Medulla oblongata (tissue), 1 donor: ENCODE measurements around the gene TBC1D25.

Source experiments
- DNase-seq: peaks from one replicate; pipeline ENCODE4 v3.0.0-alpha.2; 2015; ENCODE audit errors: extremely low spot score

TBC1D25 gene

GRCh38 chrX:48560681-48561080, 21.2 kb downstream of the TBC1D25 start:
- DNase-seq = no peak

GRCh38 chrX:48569958-48570357, 30.4 kb downstream of the TBC1D25 start:
- no peak for DNase-seq

GRCh38 chrX:48573690-48574269, 34.3 kb downstream of the TBC1D25 start:
- peak; percentile 29 for DNase-seq

- DNase-seq = peak; percentile 92
Observed at GRCh38 chrX:48574270-48575266, 35.1 kb downstream of the TBC1D25 start, which contains the start of gene RBM3. Gene RBM3 (plus strand): TSS chrX:48574484. CDS start chrX:48575181, 697 bp downstream.

- no peak for DNase-seq
Observed at GRCh38 chrX:48575642-48576041, 36.1 kb downstream of the TBC1D25 start.

GRCh38 chrX:48576108-48576507, 36.6 kb downstream of the TBC1D25 start:
- no peak for DNase-seq

GRCh38 chrX:48578661-48579128, 39.2 kb downstream of the TBC1D25 start:
- DNase-seq = no peak

- DNase-seq = no peak
Observed at GRCh38 chrX:48579259-48579658, 39.7 kb downstream of the TBC1D25 start.

- no peak for DNase-seq
Observed at GRCh38 chrX:48580662-48581061, 41.1 kb downstream of the TBC1D25 start.

GRCh38 chrX:48584698-48585097, 45.2 kb downstream of the TBC1D25 start:
- DNase-seq = no peak

GRCh38 chrX:48589482-48590162, 50.1 kb downstream of the TBC1D25 start:
- no peak for DNase-seq

GRCh38 chrX:48590203-48591103, 50.9 kb downstream of the TBC1D25 start:
- no peak for DNase-seq

- no peak for DNase-seq
Observed at GRCh38 chrX:48591255-48591791, 51.8 kb downstream of the TBC1D25 start.

- DNase-seq = no peak
Observed at GRCh38 chrX:48592971-48593370, 53.5 kb downstream of the TBC1D25 start.

GRCh38 chrX:48595929-48596328, 56.4 kb downstream of the TBC1D25 start:
- no peak for DNase-seq

GRCh38 chrX:48597353-48598264, 58.1 kb downstream of the TBC1D25 start, which contains the start of gene WDR13:
Gene WDR13 (plus strand): TSS chrX:48597492. CDS start chrX:48597997, 505 bp downstream.
- peak; percentile 87 for DNase-seq

- no peak for DNase-seq
Observed at GRCh38 chrX:48598614-48599013, 59.1 kb downstream of the TBC1D25 start.

- no peak for DNase-seq
Observed at GRCh38 chrX:48599341-48599740, 59.8 kb downstream of the TBC1D25 start.

- DNase-seq = no peak
Observed at GRCh38 chrX:48600226-48600625, 60.7 kb downstream of the TBC1D25 start.
